GM12878 (cell line): ENCODE measurements around the gene TCF23. TPM values are rescaled to one million over a fixed set of nuclear protein-coding genes. Genes with fewer than 3 reads are reported as not detected.

Experiments
- ATAC-seq: fragments of 200-7000 bp; cut with Tn5 transposase; 3 replicates; pipeline ENCODE4 v1.9.1; 2020; ENCODE audit warnings: mild to moderate bottlenecking, moderate library complexity
- BruUV-seq: library from RNA; stranded (reverse); fragments of 400-500 nt; replicated peaks from 2 replicates; lab custom pipeline; 2021; lab: Mats Ljungman, UMichigan
- CTCF ChIA-PET: fragments of 300-600 bp; sonication (Branson Sonifier 250); formaldehyde crosslinking; extraction: SDS; loops from one replicate; lab custom pipeline; 2021; ENCODE audit warnings: inconsistent platforms; lab: Yijun Ruan, JAX
- POLR2A ChIA-PET: fragments of 350-600 bp; formaldehyde crosslinking; extraction: SDS; loops from one replicate; lab custom pipeline; 2021; ENCODE audit warnings: inconsistent platforms; lab: Charles Lee
- RAD21 ChIA-PET: fragments of 300-600 bp; sonication (Branson Sonifier 250); formaldehyde crosslinking; loops from one replicate; lab custom pipeline; 2023; ENCODE audit warnings: antibody characterized with exemption; ENCODE audit not compliant: unreplicated experiment; lab: Charles Lee
- SMC1A ChIA-PET: fragments of 300-600 bp; sonication (Branson Sonifier 250); formaldehyde crosslinking; loops from one replicate; lab custom pipeline; 2023; ENCODE audit not compliant: unreplicated experiment, uncharacterized antibody; lab: Charles Lee
- DNase-seq: peaks from one replicate; pipeline ENCODE4 v3.0.0-alpha.2; 2011; ENCODE audit warnings: low read depth, low spot score
- FAIRE-seq: peaks from 3 replicates; lab custom pipeline; 2011; peaks lifted over from hg19 to GRCh38; lab: Jason Lieb, UNC
- H2AFZ ChIP-seq: 2 replicates; pipeline ENCODE4 v1.6.0; 2011; ENCODE audit warnings: low read depth, low read length, control low read depth; ENCODE audit not compliant: control insufficient read depth
- H3K27ac ChIP-seq: 2 replicates; pipeline ENCODE4 v1.5.1; 2011; ENCODE audit warnings: control low read depth; ENCODE audit not compliant: control insufficient read depth, insufficient read depth
- H3K27me3 ChIP-seq, 2 experiments: replicated peaks in 1 of 2; 2 replicates each; pipeline versions ENCODE4 v1.6.0 to v1.6.1; 2011; ENCODE audit warnings: low read length in 1 of 2; ENCODE audit not compliant: control insufficient read depth in 2 of 2, insufficient read depth in 2 of 2
- H3K36me3 ChIP-seq, 2 experiments: 2 replicates each; pipeline ENCODE4 v1.5.1; 2011; ENCODE audit warnings: low read length in 1 of 2; ENCODE audit not compliant: control insufficient read depth in 2 of 2, insufficient read depth in 2 of 2
- H3K4me1 ChIP-seq: 2 replicates; pipeline ENCODE4 v1.6.1; 2011; ENCODE audit warnings: mild to moderate bottlenecking, low read length, moderate library complexity, mixed read lengths; ENCODE audit not compliant: control insufficient read depth, insufficient read depth
- H3K4me2 ChIP-seq: 2 replicates; pipeline ENCODE4 v1.6.0; 2011; ENCODE audit warnings: control low read depth; ENCODE audit not compliant: control insufficient read depth, insufficient read depth
- H3K4me3 ChIP-seq: fragments of 200-600 bp; sonication (generic); 2 replicates; pipeline ENCODE4 v1.5.1; 2016
- H3K79me2 ChIP-seq: 2 replicates; pipeline ENCODE4 v1.6.0; 2011; ENCODE audit warnings: low read length; ENCODE audit not compliant: control insufficient read depth, insufficient read depth
- H3K9ac ChIP-seq: 2 replicates; pipeline ENCODE4 v1.8.0; 2011; ENCODE audit warnings: low read length, control low read depth, mixed read lengths; ENCODE audit not compliant: control insufficient read depth, insufficient read depth
- H3K9me3 ChIP-seq: replicated peaks from 3 replicates; pipeline ENCODE4 v1.5.1; 2011; ENCODE audit warnings: mild to moderate bottlenecking, low read length; ENCODE audit not compliant: control insufficient read depth, insufficient read depth
- H4K20me1 ChIP-seq: 2 replicates; pipeline ENCODE4 v1.6.0; 2011; ENCODE audit not compliant: control insufficient read depth, insufficient read depth
- BMI1 ChIP-seq: fragments of 450-650 bp; IDR thresholded peaks from 2 replicates; pipeline ENCODE4 v1.6.1; 2016; ENCODE audit warnings: mild to moderate bottlenecking, moderate library complexity, borderline replicate concordance
- CREM ChIP-seq: IDR thresholded peaks from 2 replicates; pipeline ENCODE4 v1.6.1; 2014; ENCODE audit warnings: antibody characterized with exemption, low read depth
- EED ChIP-seq: sonication (generic); IDR thresholded peaks from 2 replicates; pipeline ENCODE4 v1.6.1; 2016; ENCODE audit warnings: antibody characterized with exemption, low read depth
- GATAD2B ChIP-seq: fragments of 450-650 bp; conservative IDR thresholded peaks from 2 replicates; pipeline ENCODE4 v1.6.1; 2017; ENCODE audit warnings: low read depth, mild to moderate bottlenecking, moderate library complexity
- MYC ChIP-seq: IDR thresholded peaks from 2 replicates; pipeline ENCODE4 v1.6.1; 2011; ENCODE audit warnings: mild to moderate bottlenecking, low read length, moderate library complexity, inconsistent platforms; ENCODE audit not compliant: insufficient read depth, insufficient replicate concordance, insufficient read length, severe bottlenecking
- NFIC ChIP-seq: IDR thresholded peaks from 2 replicates; pipeline ENCODE4 v1.6.1; 2012; ENCODE audit warnings: low read depth, mild to moderate bottlenecking, inconsistent platforms, low read length, moderate library complexity
- NFYB ChIP-seq: IDR thresholded peaks from 2 replicates; pipeline ENCODE4 v1.6.1; 2011; ENCODE audit warnings: low read depth, mild to moderate bottlenecking, low read length, improper control_type of control experiment, moderate library complexity; ENCODE audit not compliant: insufficient read depth
- PAX8 ChIP-seq: fragments of 450-650 bp; IDR thresholded peaks from 2 replicates; pipeline ENCODE4 v1.6.1; 2017; ENCODE audit warnings: mild to moderate bottlenecking, moderate library complexity
- SPI1 ChIP-seq: IDR thresholded peaks from 2 replicates; pipeline ENCODE4 v1.6.1; 2011; ENCODE audit warnings: low read depth, mild to moderate bottlenecking, low read length, moderate library complexity, borderline replicate concordance; ENCODE audit not compliant: insufficient read depth
- TBL1XR1 ChIP-seq: IDR thresholded peaks from 2 replicates; pipeline ENCODE4 v1.6.1; 2012; ENCODE audit warnings: low read depth, low read length, improper control_type of control experiment
- YY1 ChIP-seq: IDR thresholded peaks from 2 replicates; pipeline ENCODE4 v1.6.1; 2011; ENCODE audit warnings: low read depth, mild to moderate bottlenecking, low read length
- ZNF207 ChIP-seq: fragments of 450-650 bp; IDR thresholded peaks from 2 replicates; pipeline ENCODE4 v1.6.1; 2014; ENCODE audit warnings: antibody characterized with exemption, mild to moderate bottlenecking, borderline replicate concordance
- ZNF24 ChIP-seq: fragments of 450-650 bp; IDR thresholded peaks from 2 replicates; pipeline ENCODE4 v1.6.1; 2017; ENCODE audit warnings: antibody characterized with exemption, mild to moderate bottlenecking
- WGBS: methylation state at CpG from one replicate; pipeline ENCODE4 v1.1.6; 2016; ENCODE audit warnings: low lambda C conversion rate; ENCODE audit not compliant: insufficient replicate concordance, insufficient coverage; ENCODE audit errors: missing lambda C conversion rate; 5-methylcytosine and 5-hydroxymethylcytosine counted together
- in situ Hi-C: fragments of 300-500 bp; cut with MboI; formaldehyde crosslinking; loops from 9 replicates; pipeline ENCODE4 v1.14.3; 2018; ENCODE audit warnings: mixed read lengths
- intact Hi-C: fragments of 100-400 bp; cut with micrococcal nuclease; formaldehyde crosslinking; loops from one replicate; pipeline ENCODE4 v1.14.2; 2022; ENCODE audit not compliant: unreplicated experiment
- polyA plus RNA-seq, 11 experiments: library from polyadenylated mRNA; depleted of rRNA in 4 of 11; unstranded in 6 of 11; stranded (reverse) in 5 of 11; fragments of >200 nt; fragmentation: Nextera tagmentation in 4 of 11; fragmentation: Illumina TruSeq in 1 of 11; extraction: Ambion mirVana in 4 of 11; extraction: Trizol in 1 of 11; gene quantifications; 1 replicate in 1 of 11; 2 replicates in 10 of 11; pipeline versions ENCODE4 v1.2.1 to v1.2.3, GENCODE V29; 2011 to 2016; ENCODE audit warnings: inconsistent platforms in 2 of 11, missing spikeins in 2 of 11, low read depth in 1 of 11
- total RNA-seq, 4 experiments: library from RNA; depleted of rRNA in 3 of 4; stranded (reverse); fragments of >200 nt in 3 of 4; fragmentation: Illumina TruSeq in 1 of 4; extraction: Trizol in 1 of 4; gene quantifications; 2 replicates each; pipeline versions ENCODE4 v1.2.1 to v1.2.3, GENCODE V29; 2013 to 2021
- TF ChIP-seq, protein P1 (sequence below): fragments of 450-650 bp; conservative IDR thresholded peaks from 2 replicates; pipeline ENCODE4 v1.6.1; 2017; ENCODE audit warnings: mild to moderate bottlenecking, moderate library complexity
- TF ChIP-seq, protein P2 (sequence below): fragments of 450-650 bp; IDR thresholded peaks from 2 replicates; pipeline ENCODE4 v1.6.1; 2016; ENCODE audit warnings: mild to moderate bottlenecking

TCF23 gene
- total and polyA plus RNA-seq, 10 of the 15 experiments (the other 5 are each of a cell fraction or from before 2014, with no cell fraction given) = not detected

DNA sequence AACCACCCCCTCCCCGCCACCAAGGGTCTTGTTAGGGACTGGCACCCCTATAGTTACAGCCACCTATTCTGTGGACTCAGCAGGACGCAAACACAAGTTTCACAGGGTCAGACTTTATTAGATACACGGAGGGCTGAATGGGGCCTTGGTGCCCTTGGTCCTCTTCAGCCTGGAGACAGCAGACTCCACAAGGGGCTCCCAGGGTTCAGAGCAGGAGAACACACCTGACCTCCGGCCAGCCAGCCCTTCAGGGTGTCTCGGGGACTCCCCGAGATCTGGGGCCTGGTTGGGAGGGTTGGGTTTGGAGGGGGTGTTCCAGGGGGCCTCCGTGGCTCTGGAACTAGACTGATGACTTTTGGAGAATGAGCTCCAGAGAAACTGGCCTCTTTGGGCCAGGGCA is 12.1 kb upstream of the TCF23 start:
- Histone ChIP-seq H3K4me2 (no peak overlapping the region), H3K4me1 (peaks cover 8% of the 10 kb centered on the region), H3K4me3 (no peak overlapping the region), H3K27me3 (no peaks in the 10 kb centered on the region), H3K9ac (no peak overlapping the region), H4K20me1 (no peaks in the 10 kb centered on the region), H3K36me3 (peaks cover 2 to 6% of the 10 kb centered on the region in 2 experiments; a peak in 2 of 4 replicates), H3K79me2 (peaks cover 19% of the 10 kb centered on the region), H3K9me3 (no peaks in the 10 kb centered on the region), H3K27ac (no peak overlapping the region), H2AFZ (no peak overlapping the region)
- SMC1A ChIA-PET = no interaction called here
- CTCF ChIA-PET = no interaction called here
- RAD21 ChIA-PET = no interaction called here
- POLR2A ChIA-PET = no interaction called here
- in situ Hi-C loops = no loop called here
- intact Hi-C loops = no loop called here
- TF ChIP-seq ZNF207 (no peak), SPI1 (no peak)
- ATAC-seq (no peak), FAIRE-seq (no peak), DNase-seq (no peak)
- no TSS peak for BruUV-seq
- 56% methylated on average over 7 of the region's 7 CpGs for WGBS

DNA sequence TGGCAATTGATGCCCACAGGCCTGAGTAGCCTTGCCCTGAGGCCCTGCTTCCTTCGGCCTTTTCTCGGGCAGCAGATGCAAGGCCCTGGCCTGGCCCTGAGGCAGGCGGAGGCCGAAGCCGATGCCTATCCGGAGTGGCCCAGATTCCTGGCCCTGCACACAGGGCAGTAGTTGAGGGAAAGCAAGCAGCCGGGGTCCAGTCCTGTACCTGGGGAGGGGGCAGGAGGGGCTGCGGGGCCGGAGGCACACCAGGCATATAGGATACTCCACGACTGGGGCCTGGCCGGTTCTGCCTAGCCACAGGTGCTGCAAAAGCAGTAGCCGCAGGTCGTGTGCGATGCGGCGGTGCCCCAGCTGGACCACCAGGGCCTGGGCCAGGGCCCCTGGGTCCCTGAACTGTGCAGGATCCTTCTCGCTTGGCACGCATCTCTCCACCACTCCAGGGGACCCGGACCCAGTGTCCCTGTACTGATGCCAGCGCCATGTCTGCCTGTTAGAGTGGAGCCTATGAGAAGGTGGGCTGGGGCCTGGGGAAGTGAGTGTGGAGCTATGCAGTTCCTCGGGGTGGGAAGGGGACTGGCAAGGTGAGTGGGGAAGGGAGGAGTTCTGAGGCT is 11.4 kb upstream of the TCF23 start:
- POLR2A ChIA-PET = no interaction called here
- Histone ChIP-seq H2AFZ (no peak overlapping the region), H3K4me2 (no peak overlapping the region), H3K27me3 (no peaks in the 10 kb centered on the region), H3K9me3 (no peaks in the 10 kb centered on the region), H3K36me3 (0 out of 4 replicates have a peak, but pooled peaks cover 0 to 2% of the 10 kb centered on the region in 2 experiments), H3K79me2 (peaks cover 19% of the 10 kb centered on the region), H3K27ac (no peak overlapping the region), H3K4me3 (no peak overlapping the region), H4K20me1 (no peaks in the 10 kb centered on the region)
- in situ Hi-C loops = no loop called here
- no peak for DNase-seq
- CTCF ChIA-PET = no interaction called here
- ATAC-seq = no peak
- no TSS peak for BruUV-seq
- RAD21 ChIA-PET = no interaction called here
- intact Hi-C loops = no loop called here
- 77% methylated on average over 21 of the region's 21 CpGs for WGBS
- SMC1A ChIA-PET = no interaction called here
- no peak for FAIRE-seq
- TF ChIP-seq PAX8 (no peak), MYC (no peak), NFYB (no peak), GATAD2B (no peak), TBL1XR1 (no peak), BMI1 (no peak), NFIC (no peak), CREM (no peak), YY1 (no peak), EED (no peak), ZNF24 (no peak)
- TF ChIP-seq, protein P1, sequence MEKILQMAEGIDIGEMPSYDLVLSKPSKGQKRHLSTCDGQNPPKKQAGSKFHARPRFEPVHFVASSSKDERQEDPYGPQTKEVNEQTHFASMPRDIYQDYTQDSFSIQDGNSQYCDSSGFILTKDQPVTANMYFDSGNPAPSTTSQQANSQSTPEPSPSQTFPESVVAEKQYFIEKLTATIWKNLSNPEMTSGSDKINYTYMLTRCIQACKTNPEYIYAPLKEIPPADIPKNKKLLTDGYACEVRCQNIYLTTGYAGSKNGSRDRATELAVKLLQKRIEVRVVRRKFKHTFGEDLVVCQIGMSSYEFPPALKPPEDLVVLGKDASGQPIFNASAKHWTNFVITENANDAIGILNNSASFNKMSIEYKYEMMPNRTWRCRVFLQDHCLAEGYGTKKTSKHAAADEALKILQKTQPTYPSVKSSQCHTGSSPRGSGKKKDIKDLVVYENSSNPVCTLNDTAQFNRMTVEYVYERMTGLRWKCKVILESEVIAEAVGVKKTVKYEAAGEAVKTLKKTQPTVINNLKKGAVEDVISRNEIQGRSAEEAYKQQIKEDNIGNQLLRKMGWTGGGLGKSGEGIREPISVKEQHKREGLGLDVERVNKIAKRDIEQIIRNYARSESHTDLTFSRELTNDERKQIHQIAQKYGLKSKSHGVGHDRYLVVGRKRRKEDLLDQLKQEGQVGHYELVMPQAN = no peak
- TF ChIP-seq, protein P2, sequence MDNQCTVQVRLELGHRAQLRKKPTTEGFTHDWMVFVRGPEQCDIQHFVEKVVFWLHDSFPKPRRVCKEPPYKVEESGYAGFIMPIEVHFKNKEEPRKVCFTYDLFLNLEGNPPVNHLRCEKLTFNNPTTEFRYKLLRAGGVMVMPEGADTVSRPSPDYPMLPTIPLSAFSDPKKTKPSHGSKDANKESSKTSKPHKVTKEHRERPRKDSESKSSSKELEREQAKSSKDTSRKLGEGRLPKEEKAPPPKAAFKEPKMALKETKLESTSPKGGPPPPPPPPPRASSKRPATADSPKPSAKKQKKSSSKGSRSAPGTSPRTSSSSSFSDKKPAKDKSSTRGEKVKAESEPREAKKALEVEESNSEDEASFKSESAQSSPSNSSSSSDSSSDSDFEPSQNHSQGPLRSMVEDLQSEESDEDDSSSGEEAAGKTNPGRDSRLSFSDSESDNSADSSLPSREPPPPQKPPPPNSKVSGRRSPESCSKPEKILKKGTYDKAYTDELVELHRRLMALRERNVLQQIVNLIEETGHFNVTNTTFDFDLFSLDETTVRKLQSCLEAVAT = no peak
- TF ChIP-seq, all 136 proteins: peak for 0
- peaks cover 8% of the 10 kb centered on the region for H3K4me1 ChIP-seq
- no peak overlapping the region for H3K9ac ChIP-seq
